Right cardiac atrium (tissue), 5 donors: ENCODE results near the gene SYTL3. TPM values are rescaled to one million over a fixed set of nuclear protein-coding genes. Genes with fewer than 3 reads are reported as not detected.

Experiments used
- ATAC-seq, 2 donors: fragments of 200-7000 bp; cut with Tn5 transposase; one replicate each; pipeline versions ENCODE4 v1.8.0 to v1.9.1; 2020; ENCODE audit warnings: moderate library complexity in 2 of 2, mild to moderate bottlenecking in 1 of 2
- DNase-seq, 3 donors: peaks; one replicate each; pipeline ENCODE4 v3.0.0-alpha.2; 2020
- H3K27ac ChIP-seq: one replicate; pipeline ENCODE4 v1.5.1; 2013; ENCODE audit warnings: mild to moderate bottlenecking, low read length, control low read depth, moderate library complexity
- H3K27me3 ChIP-seq: one replicate; pipeline ENCODE4 v1.6.1; 2013; ENCODE audit not compliant: control insufficient read depth, insufficient read depth
- H3K4me1 ChIP-seq: one replicate; pipeline ENCODE4 v1.6.1; 2013; ENCODE audit warnings: low read length; ENCODE audit not compliant: control insufficient read depth, insufficient read depth
- H3K4me3 ChIP-seq: one replicate; pipeline ENCODE4 v1.5.1; 2013; ENCODE audit warnings: low read length, control low read depth
- H3K9me3 ChIP-seq: one replicate; pipeline ENCODE4 v1.6.1; 2013; ENCODE audit warnings: low read length; ENCODE audit not compliant: control insufficient read depth
- WGBS: extraction: QIAGEN DNeasy Blood & Tissue Kit; methylation state at CpG from one replicate; pipeline ENCODE4 v1.1.7; 2013; 5-methylcytosine and 5-hydroxymethylcytosine counted together
- intact Hi-C, 4 donors: fragments of 100-400 bp; cut with DNase I; formaldehyde crosslinking; loops; one replicate each; pipeline versions ENCODE4 v1.11.0 to v1.14.0; 2022 to 2023
- polyA plus RNA-seq: library from polyadenylated mRNA; stranded (reverse); fragments of 200-250 nt; gene quantifications from one replicate; pipeline ENCODE4 v1.2.3, GENCODE V29; 2013
- total RNA-seq, 4 donors: library from RNA; stranded (reverse); fragmentation: NEBNext Ultra II Directional; extraction: Animal tissue kit (Norgen Biotek cat#: 25700); gene quantifications; one replicate each; pipeline ENCODE4 v1.2.1, GENCODE V29; 2021
- donor health status: healthy with polysubstance abuse.
- donor health status: DM: no; HTN: yes; CAD: no.
- donor health status: DM: no; HTN: no; CAD: no.
- donor health status: DM: no; HTN: yes; CAD: no; lungs with severe emphysema.
- donor health status: DM: yes; HTN: yes; CAD: no.

Gene SYTL3
- total and polyA plus RNA-seq, 5 donors = 5.0 to 10.4 (median 9.7) TPM

DNA sequence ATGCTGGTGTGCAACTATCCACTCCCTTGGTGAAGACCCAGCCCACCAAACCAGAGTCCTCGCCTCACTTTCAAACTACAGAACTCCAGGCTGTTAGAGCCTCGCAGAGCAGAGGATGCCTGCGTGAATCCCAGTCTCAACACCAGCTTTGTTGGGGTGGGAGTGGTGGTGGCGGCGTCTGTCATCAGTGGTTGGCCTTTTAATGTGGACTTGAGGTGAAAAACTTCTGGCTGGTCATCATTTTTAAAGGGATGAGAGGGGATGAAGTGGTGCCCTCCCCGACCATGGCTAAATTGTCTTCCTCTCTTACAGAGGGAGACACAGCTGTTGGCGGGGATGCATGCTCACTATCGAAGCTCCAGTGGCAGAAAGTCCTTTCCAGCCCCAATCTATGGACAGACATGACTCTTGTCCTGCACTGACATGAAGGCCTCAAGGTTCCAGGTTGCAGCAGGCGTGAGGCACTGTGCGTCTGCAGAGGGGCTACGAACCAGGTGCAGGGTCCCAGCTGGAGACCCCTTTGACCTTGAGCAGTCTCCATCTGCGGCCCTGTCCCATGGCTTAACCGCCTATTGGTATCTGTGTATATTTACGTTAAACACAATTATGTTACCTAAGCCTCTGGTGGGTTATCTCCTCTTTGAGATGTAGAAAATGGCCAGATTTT lies 114.5 kb downstream of the SYTL3 start:
- intact Hi-C loops = no loop called here
- no peak overlapping the region for H3K4me3 ChIP-seq
- no peak for DNase-seq
- no peaks in the 10 kb centered on the region for H3K27me3 ChIP-seq
- H3K27ac ChIP-seq = no peak overlapping the region
- H3K9me3 ChIP-seq = no peaks in the 10 kb centered on the region
- 94% methylated on average over 14 of the region's 14 CpGs for WGBS
- ATAC-seq = no peak
- peaks cover 3% of the 10 kb centered on the region for H3K4me1 ChIP-seq

DNA sequence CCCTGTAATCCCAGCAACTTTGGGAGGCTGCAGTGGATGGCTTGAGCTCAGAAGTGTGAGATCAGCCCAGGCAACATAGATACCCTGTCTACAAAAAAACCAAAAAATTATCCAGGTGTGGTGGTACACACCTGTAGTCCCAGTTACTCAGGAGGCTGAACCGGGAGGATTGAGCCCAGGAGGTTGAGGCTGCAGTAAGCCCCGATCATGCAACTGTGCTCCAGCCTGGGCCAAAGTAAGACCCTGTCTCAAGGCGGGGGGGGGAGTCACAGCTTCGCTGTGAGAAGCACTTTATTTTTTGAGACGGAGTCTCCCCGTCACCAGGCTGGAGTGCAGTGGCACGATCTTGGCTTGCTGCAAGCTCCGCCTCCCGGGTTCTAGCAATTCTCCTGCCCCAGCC lies 115.1 kb downstream of the SYTL3 start:
- peaks cover 3% of the 10 kb centered on the region for H3K4me1 ChIP-seq
- intact Hi-C loops = no loop called here
- ATAC-seq (no peak), DNase-seq (no peak)
- H3K27ac ChIP-seq = no peak overlapping the region
- no peaks in the 10 kb centered on the region for H3K9me3 ChIP-seq
- H3K4me3 ChIP-seq = no peak overlapping the region
- no peaks in the 10 kb centered on the region for H3K27me3 ChIP-seq
- WGBS = 97% methylated on average over 9 of the region's 9 CpGs

- WGBS = 87% methylated on average over 13 of the region's 13 CpGs
- Histone ChIP-seq H3K27me3 (no peaks in the 10 kb centered on the region), H3K27ac (no peak overlapping the region), H3K9me3 (no peaks in the 10 kb centered on the region), H3K4me3 (no peak overlapping the region), H3K4me1 (peaks cover 3% of the 10 kb centered on the region)
- ATAC-seq (no peak), DNase-seq (no peak)
- intact Hi-C loops = no loop called here
These were observed 115.7 kb downstream of the SYTL3 start for GRCh38 chr6:158765499-158766068.

- WGBS = 87% methylated on average over 38 of the region's 38 CpGs
- ATAC-seq (no peak), DNase-seq (no peak)
- Histone ChIP-seq H3K4me3 (no peak overlapping the region), H3K27ac (no peak overlapping the region), H3K27me3 (no peaks in the 10 kb centered on the region), H3K9me3 (no peaks in the 10 kb centered on the region), H3K4me1 (peaks cover 6% of the 10 kb centered on the region)
- intact Hi-C loops = no loop called here
These were observed 117.0 kb downstream of the SYTL3 start for GRCh38 chr6:158766621-158767455.

DNA sequence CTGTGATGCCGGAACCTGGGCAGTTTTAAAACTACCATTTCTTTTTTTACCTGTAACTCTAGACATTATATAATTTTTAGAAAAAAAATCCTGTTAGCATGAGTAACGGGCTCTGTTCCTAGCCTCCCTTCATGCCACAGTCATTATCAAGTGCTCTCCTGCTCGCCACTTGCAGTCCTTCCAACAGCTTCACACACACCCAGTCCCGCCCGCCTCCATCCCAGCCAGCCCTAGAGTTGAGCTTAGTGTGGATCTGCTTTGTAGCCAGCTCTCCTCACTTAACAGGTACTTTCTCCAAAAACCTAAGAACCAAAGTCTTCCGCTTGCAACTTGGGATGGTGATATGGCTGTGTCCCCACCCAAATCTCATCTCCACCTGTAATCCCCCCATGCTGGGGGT lies 117.9 kb downstream of the SYTL3 start:
- WGBS = 71% methylated on average over 6 of the region's 6 CpGs
- H3K9me3 ChIP-seq = no peaks in the 10 kb centered on the region
- DNase-seq (peak in 1 of 3 donors; percentile 65), ATAC-seq (no peak)
- peaks cover 6% of the 10 kb centered on the region for H3K4me1 ChIP-seq
- no peak overlapping the region for H3K27ac ChIP-seq
- intact Hi-C loops = no loop called here
- H3K27me3 ChIP-seq = no peaks in the 10 kb centered on the region
- no peak overlapping the region for H3K4me3 ChIP-seq

DNA sequence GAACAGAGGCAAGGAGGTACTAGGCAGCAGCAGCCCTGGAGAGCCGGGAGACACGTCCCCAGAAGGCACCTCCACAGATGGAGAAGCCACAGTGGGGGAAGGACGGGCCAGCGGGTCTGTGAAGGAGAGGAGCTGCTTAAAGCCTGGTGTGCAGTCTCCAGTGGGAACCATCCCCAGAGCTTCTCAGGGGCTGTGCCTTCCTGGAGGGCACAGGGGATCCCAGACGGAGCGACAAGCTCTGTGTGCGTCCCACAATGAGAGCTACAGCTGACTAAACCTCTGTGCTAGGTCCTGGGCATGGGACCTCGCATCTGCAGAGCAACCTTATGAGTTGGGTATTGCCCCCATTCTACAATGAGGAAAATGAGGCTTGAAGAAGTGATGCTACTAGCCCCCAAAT lies 118.6 kb downstream of the SYTL3 start:
- DNase-seq = no peak
- 88% methylated on average over 8 of the region's 8 CpGs for WGBS
- Histone ChIP-seq H3K27ac (no peak overlapping the region), H3K27me3 (no peaks in the 10 kb centered on the region), H3K4me1 (peaks cover 6% of the 10 kb centered on the region), H3K4me3 (no peak overlapping the region), H3K9me3 (no peaks in the 10 kb centered on the region)
- intact Hi-C loops = no loop called here
- no peak for ATAC-seq

DNA sequence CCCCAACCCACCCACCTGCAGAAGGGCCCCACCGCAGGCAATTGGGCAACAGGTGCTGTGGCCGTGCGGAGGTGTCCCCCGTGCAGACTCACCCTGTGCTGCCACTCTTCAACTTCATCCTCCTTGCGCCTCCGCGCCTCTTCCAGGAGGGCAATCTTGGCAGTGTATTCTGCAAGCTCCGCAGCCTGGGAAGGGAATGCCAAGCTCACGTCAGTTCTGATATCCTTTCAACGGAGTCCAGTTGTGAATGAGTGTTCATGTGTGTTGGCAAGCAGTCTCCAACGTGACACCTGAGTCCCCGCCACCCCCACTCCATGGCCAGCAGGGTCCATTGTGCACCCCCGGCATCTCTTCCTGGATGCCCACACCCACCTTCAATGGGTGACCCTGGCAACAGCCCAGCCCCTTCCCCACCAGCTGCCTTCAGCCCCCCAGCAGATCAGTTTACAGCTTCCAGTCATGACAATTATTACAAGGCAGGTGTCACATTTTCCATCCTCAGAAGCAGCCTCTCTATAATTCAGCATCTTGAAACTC lies 119.4 kb downstream of the SYTL3 start:
- peak in 2 of 3 donors; percentile 71 to 72 for DNase-seq
- Histone ChIP-seq H3K27me3 (no peaks in the 10 kb centered on the region), H3K9me3 (no peaks in the 10 kb centered on the region), H3K4me3 (no peak overlapping the region), H3K27ac (peak overlapping the region; percentile 32), H3K4me1 (peaks cover 6% of the 10 kb centered on the region)
- ATAC-seq = peak; percentile 12 to 13
- intact Hi-C loops = no loop called here
- WGBS = 65% methylated on average over 13 of the region's 13 CpGs

GRCh38 chr6:158769771-158770432 lies 120.0 kb downstream of the SYTL3 start:
- WGBS = 67% methylated on average over 18 of the region's 18 CpGs
- no peaks in the 10 kb centered on the region for H3K9me3 ChIP-seq
- H3K4me1 ChIP-seq = peaks cover 6% of the 10 kb centered on the region
- intact Hi-C loops = no loop called here
- peak overlapping the region; percentile 32 for H3K27ac ChIP-seq
- H3K4me3 ChIP-seq = no peak overlapping the region
- DNase-seq (peak; percentile 70 to 89 (median 86)), ATAC-seq (peak; percentile 70 to 76)
- no peaks in the 10 kb centered on the region for H3K27me3 ChIP-seq

GRCh38 chr6:158770533-158771330 lies 120.9 kb downstream of the SYTL3 start:
- DNase-seq (peak; percentile 71 to 91 (median 84)), ATAC-seq (peak; percentile 53 to 67)
- no peaks in the 10 kb centered on the region for H3K27me3 ChIP-seq
- intact Hi-C loops = no loop called here
- WGBS = 53% methylated on average over 21 of the region's 21 CpGs
- H3K27ac ChIP-seq = peak overlapping the region; percentile 47
- no peak overlapping the region for H3K4me3 ChIP-seq
- no peaks in the 10 kb centered on the region for H3K9me3 ChIP-seq
- peaks cover 6% of the 10 kb centered on the region for H3K4me1 ChIP-seq

- Histone ChIP-seq H3K9me3 (no peaks in the 10 kb centered on the region), H3K27me3 (no peaks in the 10 kb centered on the region), H3K4me3 (no peak overlapping the region), H3K4me1 (peaks cover 6% of the 10 kb centered on the region), H3K27ac (peak overlapping the region; percentile 47)
- 89% methylated on average over 16 of the region's 16 CpGs for WGBS
- ATAC-seq (no peak), DNase-seq (no peak)
- intact Hi-C loops = no loop called here
These were observed 121.7 kb downstream of the SYTL3 start for GRCh38 chr6:158771399-158772152.
